T-cell (primary cell): ENCODE results near the gene TSKU. TPM values are rescaled to one million over a fixed set of nuclear protein-coding genes. Genes with fewer than 3 reads are reported as not detected.

ENCODE experiments used
- ATAC-seq, 4 experiments: fragments of 200-7000 bp in 3 of 4; fragments of 150-1000 bp in 1 of 4; cut with Tn5 transposase; replicated peaks in 1 of 4; 1 replicate in 3 of 4; 2 replicates in 1 of 4; pipeline ENCODE4 v1.10.0; 2021; ENCODE audit warnings: moderate library complexity in 3 of 4, mild to moderate bottlenecking in 2 of 4, moderate number of reproducible peaks in 1 of 4
- CTCF ChIA-PET, 2 donors: fragments of 300-600 bp; sonication (Branson Sonifier 250); formaldehyde crosslinking; loops; one replicate each; lab custom pipeline; 2022; ENCODE audit warnings: antibody characterized with exemption in 2 of 2; lab: Charles Lee
- POLR2A ChIA-PET, 2 donors: fragments of 300-600 bp; sonication (Branson Sonifier 250); formaldehyde crosslinking; loops; one replicate each; lab custom pipeline; 2022; ENCODE audit warnings: antibody characterized with exemption in 2 of 2; lab: Charles Lee
- DNase-seq, 35 experiments: peaks; one replicate each; pipeline versions ENCODE4 v3.0.0 to v3.0.0-alpha.2; 2013 to 2023
- H3K27ac ChIP-seq: one replicate; pipeline ENCODE4 v1.5.1; 2013; ENCODE audit warnings: low read length
- H3K27me3 ChIP-seq, 2 experiments: replicated peaks in 1 of 2; 1 replicate in 1 of 2; 2 replicates in 1 of 2; pipeline versions ENCODE4 v1.6.1 to v1.7.0; 2013; ENCODE audit warnings: low read length in 1 of 2, mixed read lengths in 1 of 2; ENCODE audit not compliant: control insufficient read depth in 2 of 2, insufficient read depth in 2 of 2; ENCODE audit errors: extremely low read depth in 1 of 2
- H3K36me3 ChIP-seq, 2 donors: 1 replicate in 1 of 2; 2 replicates in 1 of 2; pipeline versions ENCODE4 v1.6.1 to v1.7.0; 2013; ENCODE audit warnings: low read length in 1 of 2; ENCODE audit not compliant: control insufficient read depth in 2 of 2, insufficient read depth in 1 of 2; ENCODE audit errors: extremely low read depth in 1 of 2
- H3K4me1 ChIP-seq, 2 experiments: 1 replicate in 1 of 2; 2 replicates in 1 of 2; pipeline versions ENCODE4 v1.6.1 to v1.7.0; 2013; ENCODE audit warnings: low read length in 2 of 2, mixed read lengths in 1 of 2; ENCODE audit not compliant: insufficient read depth in 2 of 2, control insufficient read depth in 1 of 2; ENCODE audit errors: extremely low read depth in 1 of 2
- H3K4me3 ChIP-seq, 2 donors: 1 replicate in 1 of 2; 2 replicates in 1 of 2; pipeline versions ENCODE4 v1.5.1 to v1.7.0; 2013; ENCODE audit warnings: mild to moderate bottlenecking in 2 of 2, low read length in 1 of 2, moderate library complexity in 1 of 2; ENCODE audit not compliant: control insufficient read depth in 1 of 2; ENCODE audit errors: extremely low read depth in 1 of 2
- H3K9me3 ChIP-seq: 2 replicates; pipeline ENCODE4 v1.7.0; 2013
- H3K27ac Mint-ChIP-seq, 2 donors: one replicate each; pipeline ENCODE4 v1.8.0; 2020 to 2021; ENCODE audit warnings: mild to moderate bottlenecking in 2 of 2, mixed read lengths in 2 of 2
- H3K27me3 Mint-ChIP-seq, 2 donors: one replicate each; pipeline ENCODE4 v1.8.0; 2021 to 2022; ENCODE audit warnings: mixed read lengths in 2 of 2
- H3K36me3 Mint-ChIP-seq: one replicate; pipeline ENCODE4 v1.8.0; 2021; ENCODE audit warnings: mixed read lengths
- H3K4me1 Mint-ChIP-seq, 3 donors: one replicate each; pipeline ENCODE4 v1.8.0; 2020 to 2022; ENCODE audit warnings: mixed read lengths in 3 of 3, mild to moderate bottlenecking in 1 of 3
- H3K4me3 Mint-ChIP-seq, 3 donors: one replicate each; pipeline ENCODE4 v1.8.0; 2020 to 2022; ENCODE audit warnings: mild to moderate bottlenecking in 3 of 3, mixed read lengths in 3 of 3, moderate library complexity in 3 of 3
- H3K9me3 Mint-ChIP-seq, 3 donors: one replicate each; pipeline ENCODE4 v1.8.0; 2020 to 2022; ENCODE audit warnings: mixed read lengths in 3 of 3
- WGBS: methylation state at CpG from one replicate; pipeline ENCODE4 v1.1.5; 2013; ENCODE audit warnings: missing lambda C conversion rate; ENCODE audit not compliant: insufficient coverage; 5-methylcytosine and 5-hydroxymethylcytosine counted together
- total RNA-seq, 35 experiments: library from RNA in 6 of 35; stranded (reverse) in 6 of 35; fragments of 120-200 nt in 1 of 35; gene quantifications; one replicate each; pipeline versions ENCODE4 v1.2.1 to v1.2.4 and lab custom pipeline; 2013 to 2026

Gene TSKU
- total RNA-seq, 5 donors from 2014 or later (not counting 1 experiment from before 2014, with no cell fraction given) = 0.23 to 0.47 (median 0.32) TPM; not detected in 2

- Mint-ChIP-seq H3K9me3 (peaks cover 12 to 13% (median 13%) of the 10 kb centered on the region in 3 donors), H3K36me3 (peaks cover 11% of the 10 kb centered on the region), H3K27me3 (peaks cover 1 to 4% of the 10 kb centered on the region in 2 donors), H3K4me1 (peaks cover 17 to 25% (median 20%) of the 10 kb centered on the region in 3 donors), H3K27ac (no peak overlapping the region), H3K4me3 (no peak overlapping the region)
- Histone ChIP-seq H3K4me3 (no peak overlapping the region), H3K9me3 (no peaks in the 10 kb centered on the region), H3K36me3 (no peaks in the 10 kb centered on the region), H3K27ac (no peak overlapping the region), H3K27me3 (peaks cover 0 to 5% of the 10 kb centered on the region in 2 experiments), H3K4me1 (peaks cover 8 to 16% of the 10 kb centered on the region in 2 experiments)
- CTCF ChIA-PET = no interaction called here
- DNase-seq (no peak), ATAC-seq (no peak)
- POLR2A ChIA-PET = no interaction called here
- 64% methylated on average over 5 of the region's 5 CpGs for WGBS
Observed at GRCh38 chr11:76772783-76773106, 10.4 kb upstream of the TSKU start.

DNA sequence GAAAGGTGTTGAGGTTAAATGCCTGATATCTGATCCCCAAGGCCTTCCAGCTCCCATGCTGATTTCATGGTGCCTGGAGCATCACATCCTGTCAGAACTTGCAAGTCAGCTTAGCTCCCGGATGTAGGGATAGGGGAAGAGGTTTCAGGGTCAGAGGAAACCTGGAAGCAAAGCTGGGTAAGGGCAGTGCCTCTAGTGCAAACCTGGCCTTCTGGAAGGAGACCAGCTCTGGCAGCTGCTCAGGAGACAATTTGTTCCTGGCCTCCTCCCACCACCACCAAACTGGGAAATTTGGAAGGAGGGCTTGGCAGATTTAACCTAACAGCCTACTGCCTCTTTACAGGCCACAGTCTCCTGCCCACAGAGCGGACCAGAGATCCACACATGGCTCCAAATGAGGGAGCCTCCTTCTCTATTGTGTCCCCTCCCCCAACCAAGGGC lies 9.2 kb upstream of the TSKU start:
- no peak overlapping the region for H3K27ac Mint-ChIP-seq
- no peak for ATAC-seq
- H3K27ac ChIP-seq = no peak overlapping the region
- no peak for DNase-seq
- no peak overlapping the region for H3K4me3 Mint-ChIP-seq
- no peaks in the 10 kb centered on the region for H3K36me3 ChIP-seq
- ChIA-PET CTCF (no interaction called here), POLR2A (interaction anchor here in 1 of 2 donors (0.6 kb wide), 1 partner anchor 26 kb away, joined by 3 read pairs; no protein-coding TSS in a partner anchor)
- H3K4me1 ChIP-seq = peaks cover 2 to 4% of the 10 kb centered on the region in 2 experiments
- peaks cover 0 to 11% of the 10 kb centered on the region in 2 experiments for H3K27me3 ChIP-seq
- WGBS = 100% methylated on average over 1 of the region's 2 CpGs
- peaks cover 8 to 13% of the 10 kb centered on the region in 2 donors for H3K27me3 Mint-ChIP-seq
- peaks cover 16% of the 10 kb centered on the region for H3K36me3 Mint-ChIP-seq
- H3K4me3 ChIP-seq = no peak overlapping the region
- peaks cover 12 to 13% (median 13%) of the 10 kb centered on the region in 3 donors for H3K9me3 Mint-ChIP-seq
- peaks cover 5 to 13% (median 8%) of the 10 kb centered on the region in 3 donors for H3K4me1 Mint-ChIP-seq
- H3K9me3 ChIP-seq = no peaks in the 10 kb centered on the region

DNA sequence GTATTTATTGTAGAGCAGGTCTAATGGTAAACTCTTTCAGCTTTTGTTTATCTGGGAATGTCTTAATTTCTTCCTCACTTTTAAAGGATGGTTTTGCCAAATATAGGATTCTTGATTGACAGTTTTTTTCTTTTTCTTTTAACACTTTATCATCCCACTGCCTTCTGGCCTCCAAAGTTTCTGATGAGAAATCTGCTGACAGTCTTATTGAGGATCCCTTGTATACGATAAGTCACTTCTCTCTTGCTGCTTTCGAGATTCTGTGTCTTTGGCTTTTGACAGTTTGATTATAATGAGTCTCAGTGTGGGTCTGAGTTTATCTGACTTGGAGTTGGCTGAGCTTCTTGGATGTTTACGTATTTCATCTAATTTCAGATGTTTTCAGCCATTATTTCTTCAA lies 6.7 kb upstream of the TSKU start:
- no CpG with 5 or more reads among the region's 3 CpGs for WGBS
- H3K36me3 ChIP-seq = no peaks in the 10 kb centered on the region
- CTCF ChIA-PET = no interaction called here
- peaks cover 0 to 2% of the 10 kb centered on the region in 2 experiments for H3K4me1 ChIP-seq
- no peak overlapping the region for H3K4me3 ChIP-seq
- no peak overlapping the region for H3K27ac Mint-ChIP-seq
- no peak overlapping the region for H3K4me3 Mint-ChIP-seq
- H3K27ac ChIP-seq = no peak overlapping the region
- H3K9me3 ChIP-seq = no peaks in the 10 kb centered on the region
- DNase-seq = no peak
- H3K27me3 Mint-ChIP-seq = peaks cover 23 to 24% of the 10 kb centered on the region in 2 donors
- peaks cover 5 to 7% (median 5%) of the 10 kb centered on the region in 3 donors for H3K4me1 Mint-ChIP-seq
- ATAC-seq = no peak
- peaks cover 16% of the 10 kb centered on the region for H3K36me3 Mint-ChIP-seq
- POLR2A ChIA-PET = no interaction called here
- H3K9me3 Mint-ChIP-seq = peaks cover 12 to 13% (median 13%) of the 10 kb centered on the region in 3 donors
- H3K27me3 ChIP-seq = peaks cover 0 to 22% of the 10 kb centered on the region in 2 experiments

- peaks cover 16% of the 10 kb centered on the region for H3K36me3 Mint-ChIP-seq
Observed at GRCh38 chr11:76777305-76777704, 5.9 kb upstream of the TSKU start.

GRCh38 chr11:76777876-76778275 lies 5.3 kb upstream of the TSKU start:
- peaks cover 5 to 6% (median 6%) of the 10 kb centered on the region in 3 donors for H3K4me1 Mint-ChIP-seq
- Histone ChIP-seq H3K4me1 (peaks cover 0 to 6% of the 10 kb centered on the region in 2 experiments), H3K4me3 (no peak overlapping the region), H3K36me3 (no peaks in the 10 kb centered on the region), H3K9me3 (no peaks in the 10 kb centered on the region), H3K27ac (no peak overlapping the region), H3K27me3 (peaks cover 0 to 34% of the 10 kb centered on the region in 2 experiments)
- DNase-seq (no peak), ATAC-seq (no peak)
- H3K36me3 Mint-ChIP-seq = peaks cover 16% of the 10 kb centered on the region
- H3K9me3 Mint-ChIP-seq = peaks cover 12 to 13% (median 13%) of the 10 kb centered on the region in 3 donors
- 80% methylated on average over 1 of the region's 2 CpGs for WGBS
- H3K27me3 Mint-ChIP-seq = peaks cover 27 to 28% of the 10 kb centered on the region in 2 donors
- POLR2A ChIA-PET = no interaction called here
- H3K27ac Mint-ChIP-seq = no peak overlapping the region
- no peak overlapping the region for H3K4me3 Mint-ChIP-seq
- CTCF ChIA-PET = no interaction called here

More at GRCh38 chr11:76777305-76777704, 5.9 kb upstream of the TSKU start:
- H3K27ac Mint-ChIP-seq = no peak overlapping the region
- Histone ChIP-seq H3K36me3 (no peaks in the 10 kb centered on the region), H3K4me1 (peaks cover 0 to 1% of the 10 kb centered on the region in 2 experiments), H3K27ac (no peak overlapping the region), H3K4me3 (no peak overlapping the region), H3K27me3 (peaks cover 0 to 28% of the 10 kb centered on the region in 2 experiments), H3K9me3 (no peaks in the 10 kb centered on the region)
- H3K4me1 Mint-ChIP-seq = peaks cover 0 to under 1% (median 0%) of the 10 kb centered on the region in 3 donors
- ATAC-seq (no peak), DNase-seq (no peak)
- peaks cover 23 to 24% of the 10 kb centered on the region in 2 donors for H3K27me3 Mint-ChIP-seq
- CTCF ChIA-PET = no interaction called here
- H3K9me3 Mint-ChIP-seq = peaks cover 12 to 13% (median 13%) of the 10 kb centered on the region in 3 donors
- H3K4me3 Mint-ChIP-seq = no peak overlapping the region
- POLR2A ChIA-PET = no interaction called here

GRCh38 chr11:76778874-76779273 lies 4.3 kb upstream of the TSKU start:
- CTCF ChIA-PET = no interaction called here
- no peak overlapping the region for H3K4me3 ChIP-seq
- POLR2A ChIA-PET = no interaction called here
- Mint-ChIP-seq H3K4me1 (peaks cover 5 to 8% (median 6%) of the 10 kb centered on the region in 3 donors), H3K27ac (no peak overlapping the region), H3K4me3 (no peak overlapping the region), H3K36me3 (peaks cover 16% of the 10 kb centered on the region), H3K27me3 (peaks cover 28 to 29% of the 10 kb centered on the region in 2 donors), H3K9me3 (peaks cover 12 to 13% (median 13%) of the 10 kb centered on the region in 3 donors)
- peaks cover 0 to 12% of the 10 kb centered on the region in 2 experiments for H3K4me1 ChIP-seq
- no peaks in the 10 kb centered on the region for H3K36me3 ChIP-seq
- peaks cover 0 to 42% of the 10 kb centered on the region in 2 experiments for H3K27me3 ChIP-seq
- H3K9me3 ChIP-seq = no peaks in the 10 kb centered on the region
- DNase-seq (no peak), ATAC-seq (no peak)
- H3K27ac ChIP-seq = no peak overlapping the region
- WGBS = 95% methylated on average over 3 of the region's 3 CpGs
